Measurements from ENCODE around the gene NALF2. TPM values are rescaled to one million over a fixed set of nuclear protein-coding genes. Genes with fewer than 3 reads are reported as not detected.

Gene NALF2
- polyA plus RNA-seq, 1 donor from 2014 or later = 5.4 TPM

DNA sequence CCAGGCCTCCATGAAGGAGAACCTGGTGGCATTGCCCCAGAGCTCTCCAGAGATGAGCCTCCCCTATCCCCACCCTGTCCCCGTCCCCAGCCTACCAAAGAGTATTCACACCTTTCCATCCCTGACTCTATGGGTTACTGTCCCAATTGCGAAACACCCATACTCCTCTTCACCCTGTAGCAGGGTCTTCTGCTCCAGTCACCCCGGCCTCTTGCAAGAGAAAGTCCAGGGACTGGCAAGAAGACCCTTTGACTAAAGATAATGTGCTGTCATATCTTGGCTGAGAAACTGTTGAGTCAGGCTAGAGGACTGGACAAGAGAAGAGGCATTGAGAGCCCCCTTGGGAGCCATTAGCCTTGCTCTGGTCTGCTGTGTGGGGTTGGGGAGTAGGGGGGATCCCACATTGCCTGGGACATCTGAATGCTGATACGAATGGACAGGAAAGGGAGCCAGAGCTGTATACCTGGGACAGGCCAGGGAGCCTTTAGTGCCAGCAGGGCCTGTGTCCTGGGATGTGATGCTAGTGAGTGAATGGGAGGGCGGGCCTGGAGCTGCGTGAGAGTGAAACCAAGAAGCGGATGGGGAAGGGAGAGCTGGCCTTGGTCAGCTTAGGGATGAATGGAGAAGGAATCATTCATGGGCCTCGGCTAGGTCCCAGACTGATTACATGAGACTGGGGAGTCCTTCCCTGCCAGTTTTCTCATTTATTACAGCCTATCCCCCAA lies 27.1 kb downstream of the NALF2 start:
- TF ChIP-seq EP300 (conservative IDR thresholded peaks at IDR 0.05; ENCODE audit: poor library complexity, severe bottlenecking) (no peak), MXI1 (conservative IDR thresholded peaks at IDR 0.05; ENCODE audit: poor library complexity, severe bottlenecking) (no peak), RAD21 (conservative IDR thresholded peaks at IDR 0.05) (no peak), SMC3 (conservative IDR thresholded peaks at IDR 0.05; ENCODE audit: poor library complexity) (no peak), EZH2 (IDR thresholded peaks at IDR 0.05; ENCODE audit: borderline replicate concordance, insufficient read depth, low read length, poor library complexity, severe bottlenecking) (no peak), POLR2AphosphoS5 (IDR thresholded peaks at IDR 0.05) (no peak), TAF1 (IDR thresholded peaks at IDR 0.05; ENCODE audit: low read depth) (no peak)
- TF ChIP-seq, protein P1, sequence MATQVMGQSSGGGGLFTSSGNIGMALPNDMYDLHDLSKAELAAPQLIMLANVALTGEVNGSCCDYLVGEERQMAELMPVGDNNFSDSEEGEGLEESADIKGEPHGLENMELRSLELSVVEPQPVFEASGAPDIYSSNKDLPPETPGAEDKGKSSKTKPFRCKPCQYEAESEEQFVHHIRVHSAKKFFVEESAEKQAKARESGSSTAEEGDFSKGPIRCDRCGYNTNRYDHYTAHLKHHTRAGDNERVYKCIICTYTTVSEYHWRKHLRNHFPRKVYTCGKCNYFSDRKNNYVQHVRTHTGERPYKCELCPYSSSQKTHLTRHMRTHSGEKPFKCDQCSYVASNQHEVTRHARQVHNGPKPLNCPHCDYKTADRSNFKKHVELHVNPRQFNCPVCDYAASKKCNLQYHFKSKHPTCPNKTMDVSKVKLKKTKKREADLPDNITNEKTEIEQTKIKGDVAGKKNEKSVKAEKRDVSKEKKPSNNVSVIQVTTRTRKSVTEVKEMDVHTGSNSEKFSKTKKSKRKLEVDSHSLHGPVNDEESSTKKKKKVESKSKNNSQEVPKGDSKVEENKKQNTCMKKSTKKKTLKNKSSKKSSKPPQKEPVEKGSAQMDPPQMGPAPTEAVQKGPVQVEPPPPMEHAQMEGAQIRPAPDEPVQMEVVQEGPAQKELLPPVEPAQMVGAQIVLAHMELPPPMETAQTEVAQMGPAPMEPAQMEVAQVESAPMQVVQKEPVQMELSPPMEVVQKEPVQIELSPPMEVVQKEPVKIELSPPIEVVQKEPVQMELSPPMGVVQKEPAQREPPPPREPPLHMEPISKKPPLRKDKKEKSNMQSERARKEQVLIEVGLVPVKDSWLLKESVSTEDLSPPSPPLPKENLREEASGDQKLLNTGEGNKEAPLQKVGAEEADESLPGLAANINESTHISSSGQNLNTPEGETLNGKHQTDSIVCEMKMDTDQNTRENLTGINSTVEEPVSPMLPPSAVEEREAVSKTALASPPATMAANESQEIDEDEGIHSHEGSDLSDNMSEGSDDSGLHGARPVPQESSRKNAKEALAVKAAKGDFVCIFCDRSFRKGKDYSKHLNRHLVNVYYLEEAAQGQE (IDR thresholded peaks at IDR 0.05; ENCODE audit: borderline replicate concordance) = no peak
- TF ChIP-seq, protein P2, sequence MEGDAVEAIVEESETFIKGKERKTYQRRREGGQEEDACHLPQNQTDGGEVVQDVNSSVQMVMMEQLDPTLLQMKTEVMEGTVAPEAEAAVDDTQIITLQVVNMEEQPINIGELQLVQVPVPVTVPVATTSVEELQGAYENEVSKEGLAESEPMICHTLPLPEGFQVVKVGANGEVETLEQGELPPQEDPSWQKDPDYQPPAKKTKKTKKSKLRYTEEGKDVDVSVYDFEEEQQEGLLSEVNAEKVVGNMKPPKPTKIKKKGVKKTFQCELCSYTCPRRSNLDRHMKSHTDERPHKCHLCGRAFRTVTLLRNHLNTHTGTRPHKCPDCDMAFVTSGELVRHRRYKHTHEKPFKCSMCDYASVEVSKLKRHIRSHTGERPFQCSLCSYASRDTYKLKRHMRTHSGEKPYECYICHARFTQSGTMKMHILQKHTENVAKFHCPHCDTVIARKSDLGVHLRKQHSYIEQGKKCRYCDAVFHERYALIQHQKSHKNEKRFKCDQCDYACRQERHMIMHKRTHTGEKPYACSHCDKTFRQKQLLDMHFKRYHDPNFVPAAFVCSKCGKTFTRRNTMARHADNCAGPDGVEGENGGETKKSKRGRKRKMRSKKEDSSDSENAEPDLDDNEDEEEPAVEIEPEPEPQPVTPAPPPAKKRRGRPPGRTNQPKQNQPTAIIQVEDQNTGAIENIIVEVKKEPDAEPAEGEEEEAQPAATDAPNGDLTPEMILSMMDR (IDR thresholded peaks at IDR 0.05; ENCODE audit: poor library complexity, severe bottlenecking) = no peak
- Histone ChIP-seq H3K9me3 (ENCODE audit: low read length) (no peaks in the 10 kb centered on the region), H3K27me3 (ENCODE audit: insufficient read depth, low read depth, low read length) (no peaks in the 10 kb centered on the region)

DNA sequence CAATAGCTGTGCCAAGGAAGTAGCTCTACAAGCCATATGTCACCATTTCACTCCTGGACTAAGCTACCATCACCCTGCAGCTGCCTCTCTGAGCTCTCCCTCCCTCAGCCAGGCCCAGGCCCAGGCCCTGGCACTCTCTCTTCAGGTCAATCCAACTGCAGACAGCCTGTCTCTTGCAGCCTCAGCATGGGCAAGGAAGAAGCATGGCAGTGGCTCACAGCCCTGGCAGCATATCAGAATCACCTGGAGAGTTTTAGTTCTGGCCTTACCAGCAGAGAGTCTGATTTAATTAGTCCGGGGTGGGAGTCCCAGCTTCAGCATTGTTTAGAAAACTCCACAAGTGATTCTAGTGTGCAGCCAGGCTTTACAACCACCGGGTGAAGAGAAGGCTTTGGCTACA lies 31.5 kb downstream of the NALF2 start:
- H3K4me3 ChIP-seq (ENCODE audit: low read length) = no peak overlapping the region
- H3K79me2 ChIP-seq (replicated peaks; ENCODE audit: insufficient read depth, low read length) = no peaks in the 10 kb centered on the region
- no peak overlapping the region for H2AFZ ChIP-seq (ENCODE audit: low read depth, low read length)
- H3K36me3 ChIP-seq (ENCODE audit: insufficient read depth, low read length) = no peaks in the 10 kb centered on the region
- no peak overlapping the region for H3K9ac ChIP-seq (ENCODE audit: low read length)
- no peaks in the 10 kb centered on the region for H3K9me3 ChIP-seq (ENCODE audit: low read length)
- H4K20me1 ChIP-seq (ENCODE audit: insufficient read depth) = no peaks in the 10 kb centered on the region
- H3K27ac ChIP-seq (ENCODE audit: low read length) = no peak overlapping the region
- H3F3A ChIP-seq (ENCODE audit: insufficient read depth, low read length, poor library complexity, severe bottlenecking) = no peaks in the 10 kb centered on the region
- H3K9me2 ChIP-seq (ENCODE audit: insufficient read depth, low read length) = no peaks in the 10 kb centered on the region
- no peak overlapping the region for H3K4me2 ChIP-seq (ENCODE audit: low read length)
- H3K27me3 ChIP-seq (ENCODE audit: insufficient read depth, low read depth, low read length) = no peaks in the 10 kb centered on the region
- TF ChIP-seq POLR2AphosphoS5 (IDR thresholded peaks at IDR 0.05) = no peak
- TF ChIP-seq, protein P1 (IDR thresholded peaks at IDR 0.05; ENCODE audit: borderline replicate concordance) = no peak
- TF ChIP-seq EP300 (conservative IDR thresholded peaks at IDR 0.05; ENCODE audit: poor library complexity, severe bottlenecking) = no peak
- no peak for TF ChIP-seq TAF1 (IDR thresholded peaks at IDR 0.05; ENCODE audit: low read depth)
- TF ChIP-seq, protein P2 (IDR thresholded peaks at IDR 0.05; ENCODE audit: poor library complexity, severe bottlenecking) = no peak

More for the DNA sequence above, 27.1 kb downstream of the NALF2 start:
- Histone ChIP-seq H3K4me2 (ENCODE audit: low read length) (no peak overlapping the region), H3K27ac (ENCODE audit: low read length) (no peak overlapping the region), H3K36me3 (ENCODE audit: insufficient read depth, low read length) (no peaks in the 10 kb centered on the region), H3K9ac (ENCODE audit: low read length) (no peak overlapping the region), H3K9me2 (ENCODE audit: insufficient read depth, low read length) (no peaks in the 10 kb centered on the region), H3F3A (ENCODE audit: insufficient read depth, low read length, poor library complexity, severe bottlenecking) (no peaks in the 10 kb centered on the region), H3K4me3 (ENCODE audit: low read length) (no peak overlapping the region), H3K79me2 (replicated peaks; ENCODE audit: insufficient read depth, low read length) (no peaks in the 10 kb centered on the region), H4K20me1 (ENCODE audit: insufficient read depth) (no peaks in the 10 kb centered on the region), H2AFZ (ENCODE audit: low read depth, low read length) (no peak overlapping the region)
